Limb (tissue), 2 donors: Measurements from ENCODE around the gene ELK1.
"Not testable (repeated sequence)": the region's sequence is repeated elsewhere in the genome, so short reads cannot be mapped to it uniquely, and the experiment has no call there.

Experiments used
- DNase-seq, 2 donors: peaks; one replicate each; pipeline ENCODE4 v3.0.0-alpha.2; 2016; ENCODE audit errors: extremely low spot score in 2 of 2

Gene ELK1

GRCh38 chrX:47611926-47612325, 38.4 kb downstream of the ELK1 start:
- DNase-seq = no peak

- no peak for DNase-seq
Measured at GRCh38 chrX:47611489-47611888, 38.9 kb downstream of the ELK1 start.

GRCh38 chrX:47610511-47610910, 39.9 kb downstream of the ELK1 start:
- no peak for DNase-seq

GRCh38 chrX:47608130-47608810, 42.1 kb downstream of the ELK1 start:
- DNase-seq = no peak

GRCh38 chrX:47607091-47607490, 43.3 kb downstream of the ELK1 start:
- no peak for DNase-seq

GRCh38 chrX:47605024-47605423, 45.3 kb downstream of the ELK1 start:
- DNase-seq = no peak

GRCh38 chrX:47603125-47603524, 47.2 kb downstream of the ELK1 start:
- not testable (repeated sequence) for DNase-seq

GRCh38 chrX:47597222-47597621, 53.1 kb downstream of the ELK1 start:
- DNase-seq = no peak

- no peak for DNase-seq
Measured at GRCh38 chrX:47596256-47596655, 54.1 kb downstream of the ELK1 start.

- no peak for DNase-seq
Measured at GRCh38 chrX:47595716-47596251, 54.6 kb downstream of the ELK1 start.

GRCh38 chrX:47593522-47593921, 56.8 kb downstream of the ELK1 start:
- DNase-seq = no peak

GRCh38 chrX:47590984-47591383, 59.4 kb downstream of the ELK1 start:
- DNase-seq = no peak

GRCh38 chrX:47587906-47588735, 62.2 kb downstream of the ELK1 start:
- DNase-seq = no peak

- no peak for DNase-seq
Measured at GRCh38 chrX:47587091-47587891, 63.1 kb downstream of the ELK1 start.

- no peak for DNase-seq
Measured at GRCh38 chrX:47586043-47586787, 64.1 kb downstream of the ELK1 start.
